Fibroblast of pulmonary artery (primary cell): ENCODE results near the gene PER1.

Experiments used
- DNase-seq: peaks from one replicate; pipeline ENCODE4 v3.0.0-alpha.2; 2010; ENCODE audit warnings: low read depth
- H3K4me3 ChIP-seq: replicated peaks from 2 replicates; pipeline ENCODE4 v1.5.1; 2011; ENCODE audit warnings: low read depth, mild to moderate bottlenecking, control low read depth, low read length, moderate library complexity
- CTCF ChIP-seq: IDR thresholded peaks from 2 replicates; pipeline ENCODE4 v1.5.1; 2011; ENCODE audit warnings: mild to moderate bottlenecking, control low read depth, low read length, inconsistent platforms; ENCODE audit errors: missing control alignments

The PER1 gene

GRCh38 chr17:8164815-8165131, 12.6 kb upstream of the PER1 start:
- H3K4me3 ChIP-seq: no peak overlapping the region
- no peak for DNase-seq
- no peak for TF ChIP-seq CTCF

GRCh38 chr17:8163978-8164814, 12.0 kb upstream of the PER1 start:
- peak; percentile 55 for DNase-seq
- no peak overlapping the region for H3K4me3 ChIP-seq
- no peak for TF ChIP-seq CTCF

GRCh38 chr17:8162997-8163977, 11.1 kb upstream of the PER1 start:
- peak overlapping the region; percentile 53 for H3K4me3 ChIP-seq
- no peak for DNase-seq
- no peak for TF ChIP-seq CTCF

GRCh38 chr17:8162233-8162996, 10.2 kb upstream of the PER1 start, which contains the start of gene VAMP2:
TSS of gene VAMP2 (minus strand) at chr17:8162948. CDS start at chr17:8162879, 69 bp downstream.
- peak; percentile 70 for DNase-seq

GRCh38 chr17:8161289-8162232, 9.4 kb upstream of the PER1 start:
- H3K4me3 ChIP-seq: peak overlapping the region; percentile 88
- no peak for DNase-seq
- no peak for TF ChIP-seq CTCF

More at GRCh38 chr17:8162233-8162996, 10.2 kb upstream of the PER1 start, which contains the start of gene VAMP2:
- peak within 1 kb of the TSS; percentile 88 for H3K4me3 ChIP-seq
- no peak for TF ChIP-seq CTCF
